DMS114 treated with DMSO at 0.1 percent for 48 hours (cell line): Measurements from ENCODE around the gene MYMX.
"Not testable (repeated sequence)": the region's sequence is repeated elsewhere in the genome, so short reads cannot be mapped to it uniquely, and the experiment has no call there.

Experiments
- DNase-seq: peaks from one replicate; lab custom pipeline; 2025; ENCODE audit not compliant: unreplicated experiment; lab: John Stamatoyannopoulos, UW

MYMX gene

GRCh38 chr6:44230034-44230675 lies 13.4 kb downstream of the MYMX start:
- no peak for DNase-seq

- not testable (repeated sequence) for DNase-seq
Measured at GRCh38 chr6:44231426-44231825, 14.7 kb downstream of the MYMX start.

DNA sequence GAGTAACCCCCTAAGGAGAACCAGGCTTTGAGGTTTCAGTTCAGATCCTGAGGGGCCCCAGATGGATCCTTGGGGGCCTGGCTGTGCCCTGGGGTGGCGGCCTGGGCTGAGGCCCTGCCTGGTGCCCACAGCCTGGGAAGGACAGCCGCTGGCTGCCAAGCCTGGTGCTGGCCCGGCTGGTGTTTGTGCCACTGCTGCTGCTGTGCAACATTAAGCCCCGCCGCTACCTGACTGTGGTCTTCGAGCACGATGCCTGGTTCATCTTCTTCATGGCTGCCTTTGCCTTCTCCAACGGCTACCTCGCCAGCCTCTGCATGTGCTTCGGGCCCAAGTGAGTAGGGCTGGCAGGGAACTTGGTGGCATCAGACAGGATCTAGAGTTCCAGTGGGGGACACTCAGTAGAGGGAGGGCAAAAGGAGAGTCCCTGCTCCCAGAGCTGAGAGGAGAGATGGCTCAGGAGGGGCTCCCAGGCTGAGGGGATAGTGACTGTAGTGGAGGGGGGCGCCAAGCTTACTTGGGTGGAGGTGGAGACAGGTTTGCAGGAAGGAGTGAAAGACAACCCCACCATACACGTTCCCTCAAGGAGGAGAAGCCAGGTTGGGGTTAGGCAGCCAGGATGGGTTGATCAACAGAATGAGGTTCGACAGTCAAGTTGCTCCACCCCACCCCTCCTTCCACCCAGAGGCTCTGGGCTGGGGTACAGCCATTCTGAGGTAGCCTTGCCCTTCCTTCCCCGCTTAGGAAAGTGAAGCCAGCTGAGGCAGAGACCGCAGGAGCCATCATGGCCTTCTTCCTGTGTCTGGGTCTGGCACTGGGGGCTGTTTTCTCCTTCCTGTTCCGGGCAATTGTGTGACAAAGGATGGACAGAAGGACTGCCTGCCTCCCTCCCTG lies 16.2 kb downstream of the MYMX start:
- DNase-seq, result no peak

DNA sequence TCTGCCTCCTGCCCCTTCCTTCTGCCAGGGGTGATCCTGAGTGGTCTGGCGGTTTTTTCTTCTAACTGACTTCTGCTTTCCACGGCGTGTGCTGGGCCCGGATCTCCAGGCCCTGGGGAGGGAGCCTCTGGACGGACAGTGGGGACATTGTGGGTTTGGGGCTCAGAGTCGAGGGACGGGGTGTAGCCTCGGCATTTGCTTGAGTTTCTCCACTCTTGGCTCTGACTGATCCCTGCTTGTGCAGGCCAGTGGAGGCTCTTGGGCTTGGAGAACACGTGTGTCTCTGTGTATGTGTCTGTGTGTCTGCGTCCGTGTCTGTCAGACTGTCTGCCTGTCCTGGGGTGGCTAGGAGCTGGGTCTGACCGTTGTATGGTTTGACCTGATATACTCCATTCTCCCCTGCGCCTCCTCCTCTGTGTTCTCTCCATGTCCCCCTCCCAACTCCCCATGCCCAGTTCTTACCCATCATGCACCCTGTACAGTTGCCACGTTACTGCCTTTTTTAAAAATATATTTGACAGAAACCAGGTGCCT lies 16.9 kb downstream of the MYMX start:
- DNase-seq, result no peak

- DNase-seq, result peak; percentile 50
Measured at GRCh38 chr6:44234101-44235025, 17.6 kb downstream of the MYMX start.

- no peak for DNase-seq
Measured at GRCh38 chr6:44235269-44235668, 18.5 kb downstream of the MYMX start.

- DNase-seq, result no peak
Measured at GRCh38 chr6:44235891-44236516, 19.3 kb downstream of the MYMX start.

DNA sequence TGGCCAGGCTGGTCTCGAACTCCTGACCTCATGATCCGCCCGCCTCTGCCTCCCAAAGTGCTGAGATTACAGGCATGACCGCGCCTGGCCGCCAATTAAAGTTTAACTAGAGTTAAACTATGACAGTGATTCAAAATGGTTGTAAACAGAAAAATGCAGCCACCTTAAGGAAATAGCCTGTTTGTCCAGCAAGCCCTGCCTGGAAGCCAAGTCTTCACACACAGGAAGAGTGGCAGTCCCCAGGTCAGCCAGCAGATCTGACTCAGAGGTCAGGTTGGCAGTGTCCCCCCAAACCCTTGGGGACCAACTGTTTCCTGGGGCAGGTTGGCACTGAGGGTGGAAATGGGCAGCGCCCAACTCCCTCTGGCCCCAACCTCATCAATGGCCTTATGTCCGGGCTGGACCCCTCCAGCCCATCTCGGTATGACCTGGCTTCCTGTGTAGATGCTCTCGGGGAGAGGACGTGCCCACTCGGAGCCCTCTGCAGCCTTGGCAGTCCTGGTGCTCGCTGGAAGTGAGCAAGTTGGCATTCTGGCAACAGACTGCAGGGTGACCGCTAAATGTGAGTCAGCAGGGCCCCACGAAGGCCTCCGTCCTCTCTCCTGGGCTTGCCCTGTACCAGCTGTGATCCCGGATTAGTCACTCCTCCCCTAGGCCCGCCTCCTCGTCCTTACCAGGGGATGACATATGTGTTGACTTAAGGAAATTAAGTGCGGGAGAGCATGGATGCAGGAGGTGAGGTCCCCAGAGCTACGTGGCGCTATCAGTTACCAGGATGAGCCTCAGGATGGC lies 20.5 kb downstream of the MYMX start:
- peak; percentile 74 for DNase-seq

GRCh38 chr6:44237813-44238433 lies 21.2 kb downstream of the MYMX start:
- DNase-seq, result peak; percentile 62

- DNase-seq, result no peak
Measured at GRCh38 chr6:44238687-44239350, 22.1 kb downstream of the MYMX start.

DNA sequence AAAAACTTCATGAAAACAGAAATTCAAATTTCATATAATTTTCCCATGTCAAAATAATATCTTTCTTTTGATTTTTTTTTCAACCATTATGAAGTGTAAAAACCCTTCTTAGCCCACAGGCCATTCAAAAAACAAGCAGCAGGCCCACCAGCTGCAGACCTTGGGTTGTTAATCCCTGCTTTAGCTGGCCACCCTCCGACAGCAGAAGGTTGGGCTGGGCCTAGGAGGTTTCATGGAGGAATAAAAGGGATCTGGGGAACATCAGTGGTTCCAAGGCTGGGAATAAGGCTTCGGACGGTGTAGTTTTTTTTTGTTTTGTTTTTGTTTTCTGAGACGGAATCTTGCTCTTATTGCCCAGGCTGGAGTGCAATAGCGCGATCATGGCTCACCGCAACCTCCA lies 26.6 kb downstream of the MYMX start:
- no peak for DNase-seq

GRCh38 chr6:44245391-44245911 lies 28.7 kb downstream of the MYMX start:
- DNase-seq, result no peak

GRCh38 chr6:44245912-44246662 lies 29.4 kb downstream of the MYMX start:
- DNase-seq, result peak; percentile 78

GRCh38 chr6:44246663-44247337 lies 30.1 kb downstream of the MYMX start, which contains the start of gene HSP90AB1:
Gene HSP90AB1 (plus strand): TSS chr6:44247101. CDS start chr6:44248630, 1,529 bp downstream.
- peak; percentile 95 for DNase-seq

DNA sequence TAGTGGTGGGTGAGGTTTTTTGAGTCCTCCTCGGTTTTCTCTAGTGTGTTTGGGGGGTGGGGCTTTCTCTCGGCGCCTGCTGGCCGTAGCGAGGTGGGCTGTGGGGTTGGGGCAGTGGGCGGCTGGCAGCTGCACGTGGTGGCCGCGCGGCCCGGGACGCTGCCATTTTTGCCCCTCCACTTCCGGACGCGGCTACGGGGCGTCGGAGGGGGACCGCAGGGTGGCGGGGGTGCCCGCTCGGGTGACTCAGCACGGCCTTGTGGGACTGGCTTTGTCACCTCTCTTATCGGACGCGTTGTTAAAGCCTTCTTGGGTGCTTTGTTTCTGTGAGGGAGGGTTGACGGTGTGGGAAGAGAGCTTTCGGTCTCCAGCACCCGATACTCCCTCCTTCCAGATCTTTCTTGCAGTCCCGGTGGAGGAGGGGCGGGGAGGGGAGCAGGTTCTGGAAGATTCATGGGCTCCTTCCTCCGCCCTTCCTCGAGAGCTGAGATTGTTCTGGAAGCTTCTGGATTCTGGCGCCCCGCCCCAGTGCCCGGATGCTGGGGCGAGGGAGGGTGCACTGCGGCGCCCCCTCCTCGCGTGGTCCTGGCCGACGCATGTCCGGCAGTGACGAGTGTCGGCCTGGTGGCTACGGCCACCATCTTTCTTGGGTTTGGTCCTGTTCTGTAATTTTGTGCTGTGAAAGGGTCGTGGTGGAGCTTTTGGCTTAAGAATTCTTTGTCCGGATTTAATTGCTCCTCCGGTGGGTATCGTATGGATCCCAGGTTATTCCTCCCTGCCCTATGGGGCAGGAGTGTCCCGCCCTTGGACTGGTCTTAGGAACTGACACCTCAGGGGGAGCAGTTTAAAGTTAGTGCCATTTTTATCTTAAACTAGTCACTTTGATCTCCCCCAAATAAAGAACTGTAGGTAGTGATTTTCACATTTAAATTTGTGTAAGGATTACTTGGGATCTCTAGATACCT lies 30.9 kb downstream of the MYMX start:
- DNase-seq, result peak; percentile 51

- DNase-seq, result no peak
Measured at GRCh38 chr6:44248579-44248978, 31.9 kb downstream of the MYMX start.
